GM10266 (cell line): Measurements from ENCODE around the gene ADCY7.

Source experiments
- DNase-seq: peaks from one replicate; pipeline ENCODE4 v3.0.0; 2012; ENCODE audit errors: extremely low spot score
- TF ChIP-seq, protein P1 (sequence below): IDR thresholded peaks from 2 replicates; pipeline ENCODE4 v1.5.1; 2012; ENCODE audit warnings: mild to moderate bottlenecking, low read depth; ENCODE audit not compliant: control insufficient read depth, insufficient read depth; ENCODE audit errors: missing control alignments

The ADCY7 gene

DNA sequence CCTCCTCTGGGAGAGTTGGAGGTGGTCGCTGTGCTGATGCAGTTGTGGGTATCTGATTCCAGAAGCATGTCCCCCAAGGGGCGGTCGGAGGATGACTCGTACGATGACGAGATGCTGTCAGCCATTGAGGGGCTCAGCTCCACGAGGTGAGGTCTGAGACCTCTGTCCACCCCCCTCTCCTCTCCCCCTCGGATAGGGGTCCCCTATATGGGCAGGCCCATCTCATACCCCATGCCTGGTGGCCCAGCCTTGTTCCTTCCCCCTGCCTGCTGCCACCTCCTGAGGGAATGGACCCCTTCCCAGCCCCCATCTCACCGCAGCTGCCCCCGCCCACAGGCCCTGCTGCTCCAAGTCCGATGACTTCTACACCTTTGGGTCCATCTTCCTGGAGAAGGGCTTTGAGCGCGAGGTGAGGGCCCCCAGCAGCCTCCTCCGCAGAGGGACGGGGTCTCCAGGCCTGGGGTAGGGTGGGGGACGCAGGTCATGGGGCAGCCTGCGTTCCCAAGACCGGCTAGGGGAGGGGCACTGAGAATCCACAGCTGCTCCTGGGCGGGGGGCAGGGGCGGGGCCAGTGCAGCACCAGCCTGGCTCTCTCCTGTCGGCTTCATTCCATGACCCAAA is 39.2 kb downstream of the ADCY7 start:
- TF ChIP-seq, protein P1, sequence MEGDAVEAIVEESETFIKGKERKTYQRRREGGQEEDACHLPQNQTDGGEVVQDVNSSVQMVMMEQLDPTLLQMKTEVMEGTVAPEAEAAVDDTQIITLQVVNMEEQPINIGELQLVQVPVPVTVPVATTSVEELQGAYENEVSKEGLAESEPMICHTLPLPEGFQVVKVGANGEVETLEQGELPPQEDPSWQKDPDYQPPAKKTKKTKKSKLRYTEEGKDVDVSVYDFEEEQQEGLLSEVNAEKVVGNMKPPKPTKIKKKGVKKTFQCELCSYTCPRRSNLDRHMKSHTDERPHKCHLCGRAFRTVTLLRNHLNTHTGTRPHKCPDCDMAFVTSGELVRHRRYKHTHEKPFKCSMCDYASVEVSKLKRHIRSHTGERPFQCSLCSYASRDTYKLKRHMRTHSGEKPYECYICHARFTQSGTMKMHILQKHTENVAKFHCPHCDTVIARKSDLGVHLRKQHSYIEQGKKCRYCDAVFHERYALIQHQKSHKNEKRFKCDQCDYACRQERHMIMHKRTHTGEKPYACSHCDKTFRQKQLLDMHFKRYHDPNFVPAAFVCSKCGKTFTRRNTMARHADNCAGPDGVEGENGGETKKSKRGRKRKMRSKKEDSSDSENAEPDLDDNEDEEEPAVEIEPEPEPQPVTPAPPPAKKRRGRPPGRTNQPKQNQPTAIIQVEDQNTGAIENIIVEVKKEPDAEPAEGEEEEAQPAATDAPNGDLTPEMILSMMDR: no peak

DNA sequence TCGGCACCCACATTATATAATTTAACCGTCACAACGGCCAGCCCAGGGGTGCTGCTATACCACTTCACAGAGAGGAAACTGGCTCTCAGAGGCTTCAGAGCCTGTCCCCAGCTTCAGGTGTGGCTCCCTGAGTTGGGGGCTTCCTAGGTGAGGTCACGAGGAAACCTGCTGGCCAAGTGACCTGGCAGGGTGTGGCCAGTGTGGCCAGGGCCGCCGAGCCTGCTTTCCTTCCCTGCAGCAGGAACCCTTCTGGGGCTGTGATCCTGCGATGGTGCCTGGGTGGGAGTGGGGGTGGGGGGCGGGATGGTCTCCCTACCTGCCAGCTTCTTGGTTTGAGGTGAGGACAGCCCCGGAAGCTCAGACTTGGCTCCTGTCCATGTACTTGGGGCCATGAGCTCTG is 39.9 kb downstream of the ADCY7 start:
- DNase-seq: no peak
- TF ChIP-seq, protein P1: no peak

More for the DNA sequence above, 39.2 kb downstream of the ADCY7 start:
- DNase-seq: no peak

DNA sequence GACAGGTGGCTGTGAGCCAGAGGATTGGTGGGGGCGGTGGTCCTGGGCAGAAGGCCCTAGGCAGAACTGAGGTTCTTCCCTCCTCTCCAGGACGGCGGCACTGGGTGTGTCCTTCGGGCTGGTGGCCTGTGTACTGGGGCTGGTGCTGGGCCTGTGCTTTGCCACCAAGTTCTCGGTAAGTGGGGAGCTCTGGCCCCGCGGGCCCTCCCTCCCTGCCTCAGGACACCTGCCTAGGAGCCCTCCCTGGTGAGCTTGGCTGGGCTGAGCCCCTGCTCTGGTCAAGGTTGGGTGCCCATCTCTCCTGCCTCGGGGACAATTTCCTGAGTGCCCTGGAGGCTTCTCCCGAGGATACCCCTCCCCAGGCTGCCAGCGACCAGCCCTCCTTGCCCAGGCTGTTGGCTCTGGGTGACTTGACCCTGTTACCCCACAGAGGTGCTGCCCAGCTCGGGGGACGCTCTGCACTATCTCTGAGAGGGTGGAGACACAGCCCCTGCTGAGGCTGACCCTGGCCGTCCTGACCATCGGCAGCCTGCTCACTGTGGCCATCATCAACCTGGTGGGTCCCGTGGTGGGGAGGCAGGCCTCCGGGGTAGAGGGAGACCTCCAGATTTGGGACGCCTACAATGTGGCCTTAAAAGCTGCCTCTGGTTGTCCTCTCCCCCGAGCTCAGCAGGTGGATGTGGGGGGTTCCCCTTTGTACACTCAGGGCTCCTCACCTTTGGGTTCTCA is 42.0 kb downstream of the ADCY7 start:
- TF ChIP-seq, protein P1: no peak
- peak; percentile 10 for DNase-seq

DNA sequence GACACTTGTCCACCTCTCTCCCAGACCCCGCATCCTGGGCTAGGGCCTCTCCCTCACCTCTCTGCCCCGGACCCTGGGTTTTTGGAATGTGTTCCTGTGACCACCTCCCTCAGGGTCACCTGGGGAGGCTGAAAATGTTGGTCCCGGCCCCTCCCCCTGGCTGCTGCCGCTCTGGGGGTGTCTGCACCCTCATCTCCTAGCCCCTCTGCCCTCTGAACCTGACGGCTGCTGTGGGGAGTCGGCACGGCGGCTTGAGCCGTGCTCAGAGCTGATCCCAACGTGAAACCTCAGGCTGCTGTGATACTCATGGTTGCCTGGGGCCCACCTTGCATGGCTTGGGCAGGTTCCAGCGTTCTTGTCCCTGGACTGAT is 42.8 kb downstream of the ADCY7 start:
- no peak for DNase-seq
- TF ChIP-seq, protein P1: no peak

DNA sequence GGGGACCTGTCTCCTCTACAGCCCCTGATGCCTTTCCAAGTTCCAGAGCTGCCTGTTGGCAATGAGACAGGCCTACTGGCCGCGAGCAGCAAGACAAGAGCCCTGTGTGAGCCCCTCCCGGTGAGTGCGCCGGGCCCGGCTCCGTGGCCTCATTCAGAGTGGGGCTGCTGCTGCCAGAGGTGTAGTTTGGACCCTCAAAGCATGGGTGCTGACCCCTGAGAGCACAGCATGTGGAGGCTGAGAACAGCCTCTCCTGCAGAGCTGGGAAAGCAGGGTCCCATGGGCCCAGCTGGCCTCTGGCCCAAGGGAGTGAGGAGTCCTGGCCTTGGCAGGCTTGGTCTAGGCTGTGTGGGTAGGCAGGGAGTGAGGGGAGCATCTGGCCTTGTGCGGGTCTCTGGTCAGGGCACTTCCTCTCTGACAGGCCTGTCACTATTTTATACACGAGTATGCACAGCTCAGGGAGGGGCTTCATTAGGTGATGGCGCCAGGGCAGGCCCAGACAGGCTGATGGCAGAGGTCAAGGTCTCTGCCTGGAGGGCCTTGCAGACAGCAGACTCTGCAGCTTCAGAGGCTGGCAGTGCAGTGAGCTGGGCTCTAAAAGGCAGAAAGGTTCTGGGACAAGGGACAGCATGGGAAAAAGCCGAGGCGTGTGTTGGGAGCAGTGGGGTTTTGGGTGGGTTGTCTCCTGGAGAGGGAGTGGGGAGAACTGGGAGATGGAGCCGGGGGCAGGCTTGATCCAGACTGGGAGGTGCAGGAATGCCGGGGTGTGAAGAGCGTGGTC is 43.4 kb downstream of the ADCY7 start:
- TF ChIP-seq, protein P1: no peak
- no peak for DNase-seq

DNA sequence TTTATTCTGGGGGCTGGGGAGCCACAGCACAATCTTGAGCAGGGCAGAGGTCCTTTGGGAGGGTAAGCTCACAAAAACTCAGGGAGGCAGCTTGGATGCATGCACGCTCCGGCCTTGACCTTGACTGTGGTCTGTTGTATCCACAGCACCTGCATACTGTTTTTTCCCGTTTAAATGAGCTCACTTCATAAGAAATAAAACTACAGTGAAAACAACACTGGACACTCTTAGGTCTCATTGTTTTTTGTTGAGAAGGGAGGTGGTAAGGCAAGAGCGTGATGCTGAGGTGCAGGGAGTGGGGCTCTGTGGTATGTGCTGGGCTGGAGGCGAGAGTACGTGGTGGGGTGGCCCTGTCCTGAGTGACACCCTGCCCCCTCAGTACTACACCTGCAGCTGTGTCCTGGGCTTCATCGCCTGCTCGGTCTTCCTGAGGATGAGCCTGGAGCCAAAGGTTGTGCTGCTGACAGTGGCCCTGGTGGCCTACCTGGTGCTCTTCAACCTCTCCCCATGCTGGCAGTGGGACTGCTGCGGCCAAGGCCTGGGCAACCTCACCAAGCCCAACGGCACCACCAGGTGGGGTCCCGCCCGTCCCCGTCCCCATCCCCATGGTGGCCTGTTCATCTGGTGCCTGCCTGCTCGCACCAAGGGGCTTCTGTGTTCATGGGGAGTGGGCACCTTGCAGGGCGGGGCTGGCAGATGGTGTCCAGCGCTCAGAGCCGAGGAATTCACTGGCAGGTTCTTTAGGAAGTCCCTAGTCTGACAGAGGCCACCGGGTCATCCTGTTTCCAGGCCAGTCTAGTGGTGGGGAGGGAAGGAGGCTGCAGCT is 44.2 kb downstream of the ADCY7 start:
- TF ChIP-seq, protein P1: no peak
- no peak for DNase-seq

DNA sequence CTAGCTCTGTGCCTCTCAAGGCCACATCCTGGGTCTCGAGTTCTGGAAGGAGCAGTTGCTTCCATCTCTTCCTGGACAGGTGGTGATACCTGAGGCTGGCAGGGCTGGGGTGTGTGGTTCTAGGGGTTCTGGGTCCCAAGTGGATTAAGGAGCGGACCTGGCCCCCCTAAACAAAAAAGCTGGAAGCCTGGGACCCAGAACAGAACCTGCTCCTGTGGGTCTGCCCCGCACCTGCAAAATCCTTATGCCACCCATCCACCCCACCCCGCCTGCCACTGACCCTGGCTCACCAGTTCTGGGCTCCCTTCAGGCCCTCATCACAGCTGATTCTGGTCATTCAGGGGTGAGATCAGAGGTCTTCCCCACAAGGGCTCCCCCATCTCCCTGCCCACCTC is 44.8 kb downstream of the ADCY7 start:
- DNase-seq: no peak
- TF ChIP-seq, protein P1: no peak
